ENCODE measurements around the gene KMT2A.

- no peak for TF ChIP-seq CTCF (IDR thresholded peaks at IDR 0.05)
- TF ChIP-seq POLR2A (IDR thresholded peaks at IDR 0.05): no peak
These were observed 107.8 kb downstream of the KMT2A start for GRCh38 chr11:118544010-118544646.
